Spleen (tissue), 11 donors: Measurements from ENCODE around the gene TMEM178B. TPM values are rescaled to one million over a fixed set of nuclear protein-coding genes. Genes with fewer than 3 reads are reported as not detected.
"Not testable (repeated sequence)": the region's sequence is repeated elsewhere in the genome, so short reads cannot be mapped to it uniquely, and the experiment has no call there.

Source experiments
- DNase-seq: peaks from one replicate; pipeline ENCODE4 v3.0.0-alpha.2; 2020
- H3K27ac ChIP-seq, 8 donors: fragments of 200-600 bp; sonication (generic) in 7 of 8; 1 replicate in 4 of 8; 2 replicates in 4 of 8; pipeline versions ENCODE4 v1.5.0 to v1.8.0; 2016 to 2021; ENCODE audit warnings: inconsistent platforms in 4 of 8, mild to moderate bottlenecking in 4 of 8, moderate library complexity in 1 of 8
- H3K27me3 ChIP-seq, 7 donors: fragments of 200-600 bp; sonication (generic) in 6 of 7; replicated peaks in 1 of 7; 1 replicate in 4 of 7; 2 replicates in 3 of 7; pipeline versions ENCODE4 v1.5.0 to v1.8.0; 2016 to 2021; ENCODE audit warnings: inconsistent platforms in 3 of 7, mild to moderate bottlenecking in 1 of 7
- H3K36me3 ChIP-seq, 6 donors: fragments of 200-600 bp; sonication (generic) in 5 of 6; 1 replicate in 4 of 6; 2 replicates in 2 of 6; pipeline versions ENCODE4 v1.5.0 to v1.8.0; 2016 to 2021; ENCODE audit warnings: inconsistent platforms in 2 of 6
- H3K4me1 ChIP-seq, 6 donors: fragments of 200-600 bp; sonication (generic) in 5 of 6; 1 replicate in 3 of 6; 2 replicates in 3 of 6; pipeline versions ENCODE4 v1.5.0 to v1.8.0; 2016 to 2021; ENCODE audit warnings: inconsistent platforms in 3 of 6
- H3K4me3 ChIP-seq, 8 donors: fragments of 200-600 bp; sonication (generic) in 7 of 8; 1 replicate in 4 of 8; 2 replicates in 4 of 8; pipeline versions ENCODE4 v1.5.0 to v1.8.0; 2016 to 2021; ENCODE audit warnings: inconsistent platforms in 4 of 8, mild to moderate bottlenecking in 4 of 8, moderate library complexity in 2 of 8
- H3K9me3 ChIP-seq, 8 donors: fragments of 200-600 bp; sonication (generic) in 7 of 8; 1 replicate in 4 of 8; 2 replicates in 4 of 8; pipeline versions ENCODE4 v1.5.0 to v1.8.0; 2016 to 2021; ENCODE audit warnings: inconsistent platforms in 4 of 8
- POLR2A ChIP-seq, 3 donors: fragments of 450-650 bp; IDR thresholded peaks; one replicate each; pipeline ENCODE4 v1.5.1; 2017; ENCODE audit warnings: antibody characterized with exemption in 3 of 3, mild to moderate bottlenecking in 1 of 3
- POLR2AphosphoS5 ChIP-seq, 3 donors: sonication (generic); formaldehyde crosslinking; IDR thresholded peaks; one replicate each; pipeline ENCODE4 v1.5.1; 2017; ENCODE audit warnings: antibody characterized with exemption in 3 of 3
- WGBS, 5 donors: extraction: QIAGEN DNeasy Blood & Tissue Kit in 3 of 5; methylation state at CpG; one replicate each; pipeline versions ENCODE4 v1.1.5 to v1.1.7; 2013 to 2018; 5-methylcytosine and 5-hydroxymethylcytosine counted together
- intact Hi-C: fragments of 100-400 bp; cut with DNase I; formaldehyde crosslinking; loops from one replicate; pipeline ENCODE4 v1.15.0; 2023; ENCODE audit warnings: low total_unique reads
- polyA plus RNA-seq, 3 donors: library from polyadenylated mRNA; stranded (reverse); fragments of 200-250 nt; gene quantifications; one replicate each; pipeline ENCODE4 v1.2.1, GENCODE V29; 2013
- total RNA-seq, 7 donors: library from RNA; depleted of rRNA in 3 of 7; stranded (reverse); fragments of >200 nt in 3 of 7; fragmentation: NEBNext Ultra II Directional in 4 of 7; extraction: Animal tissue kit (Norgen Biotek cat#: 25700) in 4 of 7; gene quantifications; one replicate each; pipeline versions ENCODE4 v1.1.0 to v1.2.1, GENCODE V29; 2016 to 2021
- TF ChIP-seq, protein P1 (sequence below), 11 experiments: fragments of 200-600 bp in 7 of 11; fragments of 450-650 bp in 4 of 11; sonication (generic) in 4 of 11; IDR thresholded peaks in 8 of 11; conservative IDR thresholded peaks in 3 of 11; 1 replicate in 7 of 11; 2 replicates in 4 of 11; pipeline versions ENCODE4 v1.4.0 to v1.8.0; 2016 to 2021; ENCODE audit warnings: antibody characterized with exemption in 11 of 11, inconsistent platforms in 4 of 11, mild to moderate bottlenecking in 1 of 11
- donor health status: healthy with polysubstance abuse.
- donor health status: DM: no; HTN: no; CAD: no; lungs with moderate emphysema.
- donor health status: DM: no; HTN: no; CAD: no.
- donor health status: Bipolar disorder and iron deficiency.
- donor health status: healthy.
- donor health status: DM: no; HTN: no; CAD: no.
- donor health status: DM: yes; HTN: yes; CAD: no.

The TMEM178B gene
- total and polyA plus RNA-seq, 10 donors: 0.35 to 5.5 (median 1.3) TPM

DNA sequence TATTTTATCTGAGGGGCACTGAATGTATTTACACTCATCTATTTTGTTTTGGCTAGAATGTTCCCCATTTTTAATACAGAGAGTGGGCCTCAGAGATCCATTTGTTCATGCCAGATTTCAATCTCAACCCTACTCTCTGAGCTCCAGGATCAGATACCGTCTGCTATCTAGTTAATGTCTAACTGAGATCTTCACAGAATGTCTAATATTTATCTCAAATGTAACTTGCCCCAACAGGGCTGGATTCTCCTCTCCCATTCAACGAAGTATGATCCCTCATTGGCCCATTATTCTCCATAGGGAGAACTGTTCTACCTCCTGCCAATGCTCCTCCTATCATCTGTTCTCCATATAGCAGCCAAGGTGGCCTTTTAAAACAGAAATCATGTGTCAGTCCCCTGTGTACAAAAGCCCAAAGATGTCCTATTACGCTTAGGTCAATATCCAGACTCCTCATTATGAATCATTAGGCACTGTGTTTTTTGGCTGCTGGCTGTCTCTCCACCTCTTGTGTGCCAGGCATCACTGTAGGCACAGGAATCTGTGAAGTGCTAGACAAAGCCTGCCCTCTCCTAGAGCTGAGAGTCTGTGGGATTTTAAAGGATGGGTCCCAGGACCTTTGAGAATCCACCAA lies 308.0 kb downstream of the TMEM178B start:
- Histone ChIP-seq H3K36me3 (no peaks in the 10 kb centered on the region), H3K27ac (no peak overlapping the region), H3K4me3 (no peak overlapping the region), H3K27me3 (peaks cover 0 to 3% (median 0%) of the 10 kb centered on the region in 7 donors), H3K4me1 (no peaks in the 10 kb centered on the region), H3K9me3 (no peaks in the 10 kb centered on the region)
- TF ChIP-seq POLR2A (IDR thresholded peaks at IDR 0.05): no peak
- TF ChIP-seq, protein P1, sequence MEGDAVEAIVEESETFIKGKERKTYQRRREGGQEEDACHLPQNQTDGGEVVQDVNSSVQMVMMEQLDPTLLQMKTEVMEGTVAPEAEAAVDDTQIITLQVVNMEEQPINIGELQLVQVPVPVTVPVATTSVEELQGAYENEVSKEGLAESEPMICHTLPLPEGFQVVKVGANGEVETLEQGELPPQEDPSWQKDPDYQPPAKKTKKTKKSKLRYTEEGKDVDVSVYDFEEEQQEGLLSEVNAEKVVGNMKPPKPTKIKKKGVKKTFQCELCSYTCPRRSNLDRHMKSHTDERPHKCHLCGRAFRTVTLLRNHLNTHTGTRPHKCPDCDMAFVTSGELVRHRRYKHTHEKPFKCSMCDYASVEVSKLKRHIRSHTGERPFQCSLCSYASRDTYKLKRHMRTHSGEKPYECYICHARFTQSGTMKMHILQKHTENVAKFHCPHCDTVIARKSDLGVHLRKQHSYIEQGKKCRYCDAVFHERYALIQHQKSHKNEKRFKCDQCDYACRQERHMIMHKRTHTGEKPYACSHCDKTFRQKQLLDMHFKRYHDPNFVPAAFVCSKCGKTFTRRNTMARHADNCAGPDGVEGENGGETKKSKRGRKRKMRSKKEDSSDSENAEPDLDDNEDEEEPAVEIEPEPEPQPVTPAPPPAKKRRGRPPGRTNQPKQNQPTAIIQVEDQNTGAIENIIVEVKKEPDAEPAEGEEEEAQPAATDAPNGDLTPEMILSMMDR (IDR thresholded peaks at IDR 0.05 in 8 of 11, conservative IDR thresholded peaks at IDR 0.05 in 3 of 11): no peak
- TF ChIP-seq POLR2AphosphoS5 (IDR thresholded peaks at IDR 0.05): no peak
- DNase-seq: no peak
- intact Hi-C loops: no loop called here
- WGBS, 5 donors: 65 to 86% (median 75%) methylated on average over 3 of the region's 3 CpGs

DNA sequence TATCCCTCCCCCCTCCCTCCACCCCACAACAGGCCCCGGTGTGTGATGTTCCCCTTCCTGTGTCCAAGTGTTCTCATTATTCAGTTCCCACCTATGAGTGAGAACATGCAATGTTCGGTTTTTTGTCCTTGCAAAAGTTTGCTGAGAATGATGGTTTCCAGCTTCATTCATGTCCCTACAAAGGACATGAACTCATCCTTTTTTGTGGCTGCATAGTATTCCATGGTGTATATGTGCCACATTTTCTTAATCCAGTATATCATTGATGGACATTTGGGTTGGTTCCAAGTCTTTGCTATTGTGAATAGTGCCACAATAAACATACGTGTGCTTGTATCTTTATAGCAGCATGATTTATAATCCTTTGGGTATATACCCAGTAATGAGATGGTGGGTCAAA lies 309.5 kb downstream of the TMEM178B start:
- 84 to 97% (median 93%) methylated on average over 3 of the region's 3 CpGs for WGBS, 5 donors
- intact Hi-C loops: not testable (repeated sequence)

DNA sequence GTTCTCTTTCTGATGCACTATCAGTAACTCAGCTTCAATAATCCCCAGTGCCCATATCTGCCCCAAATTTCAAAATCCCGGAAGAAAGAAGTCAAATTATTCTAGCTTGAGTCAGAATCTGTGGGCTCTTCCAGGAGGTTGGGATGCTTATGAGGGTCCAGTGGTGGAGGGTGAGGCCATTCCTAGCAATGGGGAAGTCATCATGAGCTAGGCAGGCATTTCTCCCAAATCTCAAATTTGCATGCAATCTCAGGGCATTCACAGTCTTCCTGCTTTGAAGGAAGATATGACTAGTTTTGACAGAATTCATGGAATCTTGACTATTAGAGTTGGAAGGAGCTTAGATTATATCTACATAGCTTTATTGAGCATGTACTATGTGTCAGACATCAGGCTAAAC lies 313.0 kb downstream of the TMEM178B start:
- TF ChIP-seq POLR2AphosphoS5 (IDR thresholded peaks at IDR 0.05) (no peak), POLR2A (IDR thresholded peaks at IDR 0.05) (no peak)
- TF ChIP-seq, protein P1 (IDR thresholded peaks at IDR 0.05 in 8 of 11, conservative IDR thresholded peaks at IDR 0.05 in 3 of 11): no peak

More for the DNA sequence above, 309.5 kb downstream of the TMEM178B start:
- H3K27ac ChIP-seq, H3K36me3 ChIP-seq, H3K4me3 ChIP-seq, H3K9me3 ChIP-seq, DNase-seq, H3K4me1 ChIP-seq, H3K27me3 ChIP-seq: not testable (repeated sequence)

DNA sequence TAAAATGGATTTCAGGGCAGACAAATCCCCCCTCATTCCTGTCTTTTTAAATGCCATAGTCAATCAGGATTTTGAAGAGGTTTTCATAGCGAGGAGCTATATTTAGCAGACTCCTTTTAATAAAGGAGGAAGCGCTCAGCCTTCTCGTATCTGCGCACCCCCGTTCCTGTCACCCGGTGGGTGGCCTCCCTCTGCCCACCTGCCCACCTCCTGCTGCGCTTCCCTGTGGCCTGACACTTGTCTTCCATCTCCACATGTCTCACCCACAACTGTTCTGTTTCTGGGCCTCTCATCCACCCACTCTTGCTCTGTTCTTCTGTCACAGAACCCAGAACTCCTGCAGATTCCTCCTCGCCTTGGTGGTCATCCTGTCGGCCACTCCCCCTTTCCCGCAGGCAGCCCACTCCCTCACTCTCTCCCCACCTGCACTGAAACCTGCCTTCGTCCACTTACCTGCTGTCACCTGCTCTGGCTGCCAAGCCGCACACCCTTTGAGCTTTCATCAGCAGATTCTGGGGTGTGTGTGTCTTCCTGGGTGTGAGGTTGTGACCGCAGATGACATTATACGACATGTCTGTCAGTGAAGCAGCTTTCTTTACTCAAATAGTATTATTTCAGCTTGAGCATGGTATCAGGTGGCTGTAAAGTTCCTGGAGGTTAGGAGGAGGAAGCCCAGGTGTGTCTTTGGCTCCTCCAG lies 313.8 kb downstream of the TMEM178B start:
- intact Hi-C loops: no loop called here

More for the DNA sequence above, 313.0 kb downstream of the TMEM178B start:
- Histone ChIP-seq H3K4me3 (no peak overlapping the region), H3K9me3 (no peaks in the 10 kb centered on the region), H3K27ac (no peak overlapping the region), H3K27me3 (peaks cover 0 to 5% (median 0%) of the 10 kb centered on the region in 7 donors), H3K36me3 (no peaks in the 10 kb centered on the region), H3K4me1 (no peaks in the 10 kb centered on the region)
- 84 to 97% (median 88%) methylated on average over 1 of the region's 1 CpG for WGBS, 5 donors
- no peak for DNase-seq
- intact Hi-C loops: no loop called here

More for the DNA sequence above, 313.8 kb downstream of the TMEM178B start:
- Histone ChIP-seq H3K4me1 (no peaks in the 10 kb centered on the region), H3K36me3 (no peaks in the 10 kb centered on the region), H3K27me3 (peaks cover 0 to 5% (median 0%) of the 10 kb centered on the region in 7 donors), H3K27ac (no peak overlapping the region), H3K4me3 (no peak overlapping the region), H3K9me3 (no peaks in the 10 kb centered on the region)
- WGBS, 5 donors: 79 to 82% (median 81%) methylated on average over 14 of the region's 14 CpGs
- no peak for TF ChIP-seq POLR2A (IDR thresholded peaks at IDR 0.05)
- TF ChIP-seq, protein P1 (IDR thresholded peaks at IDR 0.05 in 8 of 11, conservative IDR thresholded peaks at IDR 0.05 in 3 of 11): no peak
- TF ChIP-seq POLR2AphosphoS5 (IDR thresholded peaks at IDR 0.05): no peak
- no peak for DNase-seq
